ENCODE results near the gene DAZAP1.

The DAZAP1 gene

DNA sequence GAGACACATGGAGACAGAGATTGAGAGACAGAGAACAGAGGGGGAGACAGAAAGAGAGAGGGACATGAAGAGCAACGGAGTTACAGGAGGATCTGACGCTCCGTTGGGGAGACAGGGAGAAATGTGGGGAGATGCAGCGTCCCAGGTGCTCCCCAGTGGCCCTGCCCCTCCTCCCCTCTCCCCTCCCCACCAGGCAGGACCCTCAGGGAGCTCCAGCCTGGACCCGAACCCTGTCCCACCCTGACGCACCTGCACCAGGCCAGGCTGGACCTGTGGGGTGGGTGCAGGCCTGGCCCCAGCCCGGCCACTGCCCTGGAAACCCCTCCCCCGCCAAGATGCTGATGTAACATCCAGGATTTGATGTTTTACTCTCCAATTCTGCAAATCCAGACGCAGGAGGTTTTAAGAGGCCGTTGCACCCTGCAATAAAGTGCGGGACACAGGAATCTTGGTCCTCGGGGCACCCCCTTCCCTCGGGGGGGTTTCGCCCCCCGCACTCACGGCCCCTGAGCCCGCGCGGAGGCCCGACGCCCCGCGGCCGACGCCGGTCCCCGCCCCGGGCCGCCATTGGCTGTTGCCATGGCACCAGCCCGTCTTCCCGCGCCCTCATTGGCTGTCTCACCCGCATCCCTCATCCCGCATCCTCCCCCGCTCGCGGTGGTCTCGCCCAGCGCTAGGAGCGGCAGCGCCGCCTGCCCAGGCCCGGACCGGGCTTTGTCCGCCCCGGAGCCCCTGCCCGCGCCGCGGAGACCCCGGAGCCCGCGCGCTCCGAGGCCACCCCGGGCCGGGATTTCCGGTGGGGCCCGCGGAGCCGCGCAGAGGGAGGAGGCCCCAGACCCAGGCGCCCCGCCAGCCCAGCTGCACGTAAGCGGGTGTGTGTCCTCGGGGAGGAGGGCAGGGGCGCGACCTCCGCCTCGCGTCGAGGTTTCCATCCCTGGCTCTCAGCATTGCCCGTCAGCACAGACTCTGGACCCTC, 42.4 kb downstream of the DAZAP1 start, which contains the start of gene APC2:
Gene APC2, plus strand, starts transcription at position 655 of the 976 bp plus-strand sequence. CDS start 2,881 bp downstream, outside the sequence.
- Histone ChIP-seq H3K9me3 (ENCODE audit: control insufficient read depth in 2 of 2, low read length in 2 of 2) (no peaks in the 10 kb centered on the region), H3K36me3 (ENCODE audit: control insufficient read depth in 2 of 2, insufficient read depth in 2 of 2, low read length in 2 of 2) (no peaks in the 10 kb centered on the region), H3K4me1 (ENCODE audit: control insufficient read depth, insufficient read depth, low read length) (peaks cover 25% of the 10 kb centered on the region), H3K4me3 (ENCODE audit: low read length in 2 of 2) (no peak within 1 kb of the TSS), H3K27me3 (ENCODE audit: control insufficient read depth in 1 of 2, insufficient read depth in 2 of 2, low read length in 2 of 2) (peaks cover 63 to 83% of the 10 kb centered on the region in 2 donors), H3K27ac (ENCODE audit: low read length) (no peak within 1 kb of the TSS), H3K9ac (ENCODE audit: low read length in 2 of 2) (no peak within 1 kb of the TSS)

DNA sequence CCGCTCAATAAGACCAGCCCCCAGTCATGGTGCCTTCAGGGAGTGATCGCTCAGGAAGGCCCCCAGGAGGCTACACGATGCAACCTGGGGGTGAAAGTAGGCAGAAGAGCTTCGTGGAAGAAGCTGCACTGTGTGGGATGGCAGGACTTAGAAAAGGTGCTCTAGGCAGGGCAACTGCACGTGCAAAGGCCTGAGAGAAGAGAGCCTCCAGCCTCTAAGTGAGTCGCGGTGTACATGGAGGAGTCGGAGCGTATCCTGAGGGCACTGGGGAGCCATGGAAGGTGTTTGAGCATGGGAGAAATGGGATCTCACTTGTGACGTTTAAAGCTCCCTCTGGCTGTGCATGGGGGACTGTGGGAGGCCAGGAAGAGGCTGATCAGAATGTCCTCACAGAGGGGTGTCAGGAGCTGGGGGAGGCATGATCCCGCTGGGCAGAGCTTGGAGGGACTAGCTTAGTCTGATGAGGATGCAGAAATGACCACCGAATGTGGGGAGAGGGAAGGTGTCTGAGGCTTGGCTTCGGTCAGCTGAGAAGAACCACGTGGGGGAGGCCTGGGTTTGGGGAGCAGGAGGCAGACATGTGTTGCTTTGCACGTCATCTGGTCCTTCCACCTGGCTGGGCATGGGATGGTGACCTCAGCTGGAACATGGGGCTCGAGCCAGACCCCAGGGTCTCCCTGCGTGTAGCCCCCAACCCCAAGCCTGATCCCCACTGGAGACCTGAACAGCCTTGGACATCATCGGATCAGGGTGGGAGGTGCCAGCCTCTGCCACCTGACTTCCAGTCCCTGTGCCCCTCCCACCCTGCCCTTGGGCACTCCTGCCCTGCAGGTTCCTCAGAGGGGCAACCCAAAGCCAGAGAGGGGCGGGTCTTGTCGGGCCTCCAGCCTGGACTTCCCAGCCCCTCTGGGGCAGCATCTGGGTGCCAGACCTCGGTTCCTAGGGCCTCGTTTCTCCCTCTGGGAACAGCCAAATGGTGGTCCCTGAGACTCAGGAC, 43.6 kb downstream of the DAZAP1 start:
- Histone ChIP-seq H3K27me3 (ENCODE audit: control insufficient read depth in 1 of 2, insufficient read depth in 2 of 2, low read length in 2 of 2) (peaks cover 68 to 86% of the 10 kb centered on the region in 2 donors), H3K9me3 (ENCODE audit: control insufficient read depth in 2 of 2, low read length in 2 of 2) (no peaks in the 10 kb centered on the region), H3K27ac (ENCODE audit: low read length) (no peak overlapping the region), H3K4me1 (ENCODE audit: control insufficient read depth, insufficient read depth, low read length) (peaks cover 15% of the 10 kb centered on the region), H3K9ac (ENCODE audit: low read length in 2 of 2) (no peak overlapping the region), H3K4me3 (ENCODE audit: low read length in 2 of 2) (no peak overlapping the region), H3K36me3 (ENCODE audit: control insufficient read depth in 2 of 2, insufficient read depth in 2 of 2, low read length in 2 of 2) (no peaks in the 10 kb centered on the region)

DNA sequence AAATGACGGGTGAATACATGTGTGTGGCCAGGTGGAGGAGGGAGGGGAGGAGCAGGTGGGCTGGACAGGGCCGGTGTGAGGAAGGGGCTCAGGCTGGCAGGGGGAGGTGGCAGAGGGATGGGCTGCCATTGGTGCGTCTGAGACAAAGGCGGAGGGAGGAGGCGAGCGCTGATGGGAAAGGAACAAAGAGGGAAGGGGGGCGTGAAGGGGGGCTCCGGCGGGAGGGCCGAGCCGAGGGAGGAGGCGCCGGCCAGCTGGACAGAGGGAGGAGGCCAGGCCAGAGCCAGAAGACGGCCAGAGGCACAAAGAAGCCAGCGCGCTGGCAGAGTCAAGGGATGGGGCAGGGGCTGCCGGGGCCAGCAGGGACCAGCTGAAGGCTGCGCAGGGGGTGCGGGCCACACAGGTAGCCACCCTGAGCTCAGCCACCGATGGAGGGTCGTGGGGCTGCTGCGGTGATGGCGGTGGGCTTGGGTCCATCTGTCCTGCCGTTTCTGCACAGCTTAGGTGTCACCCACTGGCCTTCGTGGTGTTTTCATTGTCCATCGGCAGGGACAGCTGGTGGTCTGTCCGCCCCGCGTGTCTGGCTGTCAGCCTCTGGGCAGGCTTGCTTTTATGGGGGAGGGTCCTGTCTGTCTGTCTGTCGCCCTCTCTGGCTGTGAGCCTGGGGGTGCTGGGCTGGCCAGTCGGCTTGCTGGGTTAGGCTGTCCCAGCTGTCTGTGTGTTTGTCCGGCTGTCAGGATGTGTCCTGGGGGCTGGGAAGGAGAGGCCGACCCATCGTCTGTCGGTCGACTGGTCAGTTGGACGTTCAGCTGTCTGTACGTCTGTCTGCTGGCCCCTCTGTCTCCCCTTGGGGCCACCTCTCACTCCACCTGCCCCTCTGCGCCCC, 44.8 kb downstream of the DAZAP1 start:
- Histone ChIP-seq H3K27ac (ENCODE audit: low read length) (no peak overlapping the region), H3K27me3 (ENCODE audit: control insufficient read depth in 1 of 2, insufficient read depth in 2 of 2, low read length in 2 of 2) (peaks cover 71 to 86% of the 10 kb centered on the region in 2 donors), H3K4me1 (ENCODE audit: control insufficient read depth, insufficient read depth, low read length) (peaks cover 12% of the 10 kb centered on the region), H3K9me3 (ENCODE audit: control insufficient read depth in 2 of 2, low read length in 2 of 2) (no peaks in the 10 kb centered on the region), H3K4me3 (ENCODE audit: low read length in 2 of 2) (no peak overlapping the region), H3K36me3 (ENCODE audit: control insufficient read depth in 2 of 2, insufficient read depth in 2 of 2, low read length in 2 of 2) (no peaks in the 10 kb centered on the region), H3K9ac (ENCODE audit: low read length in 2 of 2) (no peak overlapping the region)

DNA sequence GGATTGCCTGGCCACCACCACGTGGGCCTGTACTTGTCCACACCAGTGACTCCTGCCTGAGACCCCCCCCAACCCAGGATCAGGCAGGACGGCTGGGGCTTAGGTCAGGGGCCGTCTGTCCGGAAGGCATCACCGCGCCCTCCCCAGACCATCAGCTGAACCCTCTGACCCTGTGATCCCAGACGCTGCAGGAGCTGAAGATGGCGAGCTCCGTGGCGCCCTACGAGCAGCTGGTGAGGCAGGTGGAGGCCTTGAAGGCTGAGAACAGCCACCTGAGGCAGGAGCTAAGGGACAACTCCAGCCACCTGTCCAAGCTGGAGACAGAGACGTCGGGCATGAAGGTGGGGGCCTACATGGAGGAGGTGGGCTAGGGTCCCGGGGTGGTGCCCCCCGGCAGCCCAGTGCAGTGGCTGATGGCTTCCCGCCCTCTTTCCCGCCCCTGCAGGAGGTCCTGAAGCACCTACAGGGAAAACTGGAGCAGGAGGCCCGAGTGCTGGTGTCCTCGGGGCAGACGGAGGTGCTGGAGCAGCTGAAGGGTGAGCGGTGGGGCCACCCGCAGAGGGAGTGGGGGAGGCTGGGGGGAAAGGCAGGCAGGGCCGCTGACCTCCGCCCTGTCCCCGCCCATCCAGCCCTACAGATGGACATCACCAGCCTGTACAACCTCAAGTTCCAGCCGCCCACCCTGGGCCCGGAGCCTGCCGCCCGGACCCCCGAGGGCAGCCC, 45.6 kb downstream of the DAZAP1 start:
- no peak overlapping the region for H3K4me3 ChIP-seq (ENCODE audit: low read length in 2 of 2)
- H3K36me3 ChIP-seq (ENCODE audit: control insufficient read depth in 2 of 2, insufficient read depth in 2 of 2, low read length in 2 of 2) = no peaks in the 10 kb centered on the region
- no peak overlapping the region for H3K27ac ChIP-seq (ENCODE audit: low read length)
- peaks cover 70 to 84% of the 10 kb centered on the region in 2 donors for H3K27me3 ChIP-seq (ENCODE audit: control insufficient read depth in 1 of 2, insufficient read depth in 2 of 2, low read length in 2 of 2)
- peaks cover 12% of the 10 kb centered on the region for H3K4me1 ChIP-seq (ENCODE audit: control insufficient read depth, insufficient read depth, low read length)
- no peak overlapping the region for H3K9ac ChIP-seq (ENCODE audit: low read length in 2 of 2)
- no peaks in the 10 kb centered on the region for H3K9me3 ChIP-seq (ENCODE audit: control insufficient read depth in 2 of 2, low read length in 2 of 2)

DNA sequence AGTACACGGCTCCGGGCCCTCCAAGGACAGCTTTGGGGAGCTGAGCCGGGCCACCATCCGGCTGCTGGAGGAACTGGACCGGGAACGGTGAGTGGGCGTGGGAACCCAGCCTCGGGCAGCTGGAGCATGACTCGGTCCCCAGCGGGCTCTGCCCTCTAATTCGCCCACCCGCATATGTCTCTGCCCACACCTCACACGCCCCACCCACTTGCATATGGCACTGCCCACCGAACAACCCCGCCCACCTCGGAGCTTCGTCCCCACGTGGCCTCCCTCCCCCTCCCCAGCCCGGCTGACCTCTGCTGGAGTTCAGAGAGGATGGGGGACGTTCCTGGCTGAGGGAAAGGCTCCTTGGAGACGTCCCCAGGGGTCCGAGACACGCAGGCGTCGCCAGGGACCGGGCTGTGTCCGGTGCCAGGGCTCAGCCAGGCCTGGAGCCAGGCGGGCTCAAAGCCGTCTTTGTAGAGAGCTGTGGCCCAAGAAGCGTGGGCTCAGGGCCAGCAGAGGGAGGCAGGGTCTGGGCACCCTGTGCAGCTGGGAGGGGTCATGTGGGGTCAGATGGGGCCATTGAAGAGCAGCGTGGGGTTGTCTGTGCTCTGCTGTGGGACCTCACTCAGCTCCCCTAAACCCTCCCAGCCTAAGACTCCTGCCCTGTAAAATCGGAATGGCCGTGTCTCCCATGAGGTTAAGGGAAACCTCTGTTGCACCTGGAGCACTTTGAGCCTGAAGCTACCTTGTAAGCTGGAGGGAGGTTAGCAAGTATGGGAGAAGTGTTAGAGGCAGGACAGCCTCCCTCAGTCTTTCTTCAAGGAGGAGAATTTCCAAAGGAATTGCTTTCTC, 46.4 kb downstream of the DAZAP1 start:
- Histone ChIP-seq H3K36me3 (ENCODE audit: control insufficient read depth in 2 of 2, insufficient read depth in 2 of 2, low read length in 2 of 2) (no peaks in the 10 kb centered on the region), H3K4me1 (ENCODE audit: control insufficient read depth, insufficient read depth, low read length) (peaks cover 12% of the 10 kb centered on the region), H3K4me3 (ENCODE audit: low read length in 2 of 2) (no peak overlapping the region), H3K27ac (ENCODE audit: low read length) (no peak overlapping the region), H3K9me3 (ENCODE audit: control insufficient read depth in 2 of 2, low read length in 2 of 2) (no peaks in the 10 kb centered on the region), H3K27me3 (ENCODE audit: control insufficient read depth in 1 of 2, insufficient read depth in 2 of 2, low read length in 2 of 2) (peaks cover 69 to 85% of the 10 kb centered on the region in 2 donors), H3K9ac (ENCODE audit: low read length in 2 of 2) (no peak overlapping the region)

DNA sequence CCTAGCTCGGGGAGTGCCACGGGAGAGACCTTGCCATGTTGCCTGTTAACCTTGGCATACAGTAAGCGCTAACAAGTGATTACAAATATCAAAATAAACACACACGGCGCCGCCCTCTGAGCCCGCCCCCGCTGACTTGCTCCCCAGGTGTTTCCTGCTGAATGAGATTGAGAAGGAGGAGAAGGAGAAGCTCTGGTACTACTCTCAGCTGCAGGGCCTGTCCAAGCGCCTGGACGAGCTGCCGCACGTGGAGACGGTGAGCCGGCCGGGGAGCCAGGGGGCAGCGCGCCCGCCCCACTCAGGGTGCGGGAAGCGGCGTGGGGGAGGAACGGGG, 47.6 kb downstream of the DAZAP1 start:
- Histone ChIP-seq H3K4me1 (ENCODE audit: control insufficient read depth, insufficient read depth, low read length) (peaks cover 12% of the 10 kb centered on the region), H3K27ac (ENCODE audit: low read length) (no peak overlapping the region), H3K9ac (ENCODE audit: low read length in 2 of 2) (no peak overlapping the region), H3K9me3 (ENCODE audit: control insufficient read depth in 2 of 2, low read length in 2 of 2) (no peaks in the 10 kb centered on the region), H3K4me3 (ENCODE audit: low read length in 2 of 2) (no peak overlapping the region), H3K36me3 (ENCODE audit: control insufficient read depth in 2 of 2, insufficient read depth in 2 of 2, low read length in 2 of 2) (no peaks in the 10 kb centered on the region), H3K27me3 (ENCODE audit: control insufficient read depth in 1 of 2, insufficient read depth in 2 of 2, low read length in 2 of 2) (peaks cover 61 to 73% of the 10 kb centered on the region in 2 donors)

DNA sequence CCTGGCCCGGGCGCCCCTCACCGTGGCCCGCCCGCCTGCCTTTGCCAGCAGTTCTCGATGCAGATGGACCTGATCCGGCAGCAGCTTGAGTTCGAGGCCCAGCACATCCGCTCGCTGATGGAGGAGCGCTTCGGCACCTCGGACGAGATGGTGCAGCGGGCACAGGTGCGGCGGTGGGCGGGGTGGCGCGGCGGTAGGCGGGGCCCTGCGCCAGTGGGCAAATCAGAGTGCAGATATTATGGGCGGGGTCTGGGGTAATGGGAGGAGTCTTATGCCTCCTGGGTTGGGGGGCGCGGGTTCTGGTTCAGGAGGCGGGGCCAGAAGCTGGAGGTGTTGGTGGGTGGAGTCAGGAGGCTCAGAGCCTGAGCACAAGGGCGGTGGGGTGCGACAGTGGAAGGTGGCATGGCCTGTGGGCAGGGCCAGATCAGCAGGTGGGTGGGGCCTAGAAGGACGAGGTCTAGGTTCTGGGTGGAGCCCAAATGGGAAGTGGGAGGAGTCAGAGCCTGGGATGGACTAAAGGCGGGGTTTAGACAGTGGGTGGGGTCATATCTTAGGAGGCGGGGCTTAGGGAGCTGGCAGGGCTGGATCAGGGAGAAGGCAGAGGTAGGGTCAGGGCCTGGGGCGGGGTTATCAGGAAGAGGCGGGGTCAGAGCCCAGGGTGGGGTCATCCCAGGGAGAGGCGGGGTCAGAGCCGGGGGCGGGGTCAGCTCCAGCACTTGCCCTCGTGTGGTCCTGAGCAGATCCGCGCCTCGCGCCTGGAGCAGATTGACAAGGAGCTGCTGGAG, 48.1 kb downstream of the DAZAP1 start:
- Histone ChIP-seq H3K36me3 (ENCODE audit: control insufficient read depth in 2 of 2, insufficient read depth in 2 of 2, low read length in 2 of 2) (no peaks in the 10 kb centered on the region), H3K9ac (ENCODE audit: low read length in 2 of 2) (no peak overlapping the region), H3K4me1 (ENCODE audit: control insufficient read depth, insufficient read depth, low read length) (peaks cover 12% of the 10 kb centered on the region), H3K27me3 (ENCODE audit: control insufficient read depth in 1 of 2, insufficient read depth in 2 of 2, low read length in 2 of 2) (peaks cover 57 to 67% of the 10 kb centered on the region in 2 donors), H3K27ac (ENCODE audit: low read length) (no peak overlapping the region), H3K9me3 (ENCODE audit: control insufficient read depth in 2 of 2, low read length in 2 of 2) (no peaks in the 10 kb centered on the region), H3K4me3 (ENCODE audit: low read length in 2 of 2) (no peak overlapping the region)

DNA sequence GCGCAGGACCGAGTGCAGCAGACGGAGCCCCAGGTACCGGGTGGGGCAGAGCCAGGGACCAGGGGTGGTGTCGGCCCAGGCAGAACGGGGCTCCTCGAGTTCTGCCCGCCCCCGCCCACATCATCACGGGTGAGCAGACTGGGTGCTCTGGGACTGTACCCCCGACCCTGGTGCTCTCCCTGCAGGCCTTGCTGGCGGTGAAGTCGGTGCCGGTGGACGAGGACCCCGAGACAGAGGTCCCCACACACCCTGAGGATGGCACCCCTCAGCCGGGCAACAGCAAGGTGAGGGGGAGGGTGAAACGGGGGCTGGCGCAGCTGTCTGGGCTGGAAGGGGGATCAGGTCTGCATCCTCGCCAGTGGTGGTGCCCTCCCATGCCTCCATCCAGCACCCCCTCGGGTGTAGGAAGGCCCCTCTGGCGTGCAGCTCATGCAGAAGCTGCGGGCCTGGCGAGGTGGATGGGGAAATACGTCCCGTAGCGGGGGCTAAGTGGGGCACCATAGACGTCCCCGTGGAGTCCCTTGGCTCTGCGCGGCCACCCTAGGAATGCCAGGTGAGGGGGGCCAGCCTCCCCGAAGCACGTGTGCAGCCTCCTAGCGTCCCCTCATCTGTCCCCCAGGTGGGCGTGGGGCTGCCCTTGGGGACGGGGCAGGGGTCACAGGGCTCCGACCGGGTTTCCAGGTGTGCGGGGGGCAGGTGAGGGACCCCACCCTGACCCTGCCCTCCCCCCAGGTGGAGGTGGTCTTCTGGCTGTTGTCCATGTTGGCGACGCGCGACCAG, 48.9 kb downstream of the DAZAP1 start:
- no peak overlapping the region for H3K4me3 ChIP-seq (ENCODE audit: low read length in 2 of 2)
- H3K4me1 ChIP-seq (ENCODE audit: control insufficient read depth, insufficient read depth, low read length) = peaks cover 12% of the 10 kb centered on the region
- no peaks in the 10 kb centered on the region for H3K36me3 ChIP-seq (ENCODE audit: control insufficient read depth in 2 of 2, insufficient read depth in 2 of 2, low read length in 2 of 2)

More for the DNA sequence above, 48.9 kb downstream of the DAZAP1 start:
- Histone ChIP-seq H3K9ac (ENCODE audit: low read length in 2 of 2) (no peak overlapping the region), H3K9me3 (ENCODE audit: control insufficient read depth in 2 of 2, low read length in 2 of 2) (no peaks in the 10 kb centered on the region), H3K27ac (ENCODE audit: low read length) (no peak overlapping the region), H3K27me3 (ENCODE audit: control insufficient read depth in 1 of 2, insufficient read depth in 2 of 2, low read length in 2 of 2) (peaks cover 49 to 60% of the 10 kb centered on the region in 2 donors)

All from stomach smooth muscle (tissue), 2 donors.